Measurements from ENCODE around the gene ANKRD42.
A peak's percentile ranks its signal among the peaks of the same experiment; 100 is the strongest.
"Not testable (repeated sequence)": the region's sequence is repeated elsewhere in the genome, so short reads cannot be mapped to it uniquely, and the experiment has no call there.

Gene ANKRD42

DNA sequence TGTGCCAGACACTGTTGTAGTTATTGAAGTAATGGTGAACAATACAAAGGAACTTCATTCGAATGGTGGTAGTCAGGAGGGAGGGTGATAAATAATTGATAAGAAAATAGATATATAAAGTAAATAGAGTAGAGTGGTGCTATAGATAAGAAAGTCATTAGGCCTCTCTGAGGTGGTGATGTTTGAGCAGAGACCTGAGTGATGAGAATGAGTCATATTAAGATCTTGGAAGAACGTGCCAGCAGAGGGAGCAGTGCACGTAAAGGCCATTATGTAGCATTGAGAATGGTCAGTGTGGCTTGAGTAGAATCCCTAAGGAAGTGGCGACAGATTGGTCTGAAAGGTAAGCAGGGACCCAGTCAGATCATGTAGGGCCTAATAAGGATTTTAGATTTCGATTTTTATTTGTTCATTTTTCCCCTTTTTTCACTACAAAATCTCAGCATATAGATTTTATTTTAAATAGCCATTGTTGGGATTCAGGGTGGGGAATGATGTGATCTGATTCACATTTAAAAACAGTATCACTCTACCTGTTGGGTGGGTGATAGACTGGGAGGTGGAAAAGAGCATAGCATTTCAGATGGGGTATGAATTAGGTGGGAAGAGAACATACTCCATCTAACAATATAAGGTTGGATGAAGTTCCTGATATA lies 47.9 kb downstream of the ANKRD42 start:
- peak; percentile 42 for DNase-seq (ENCODE audit: low read depth)

DNA sequence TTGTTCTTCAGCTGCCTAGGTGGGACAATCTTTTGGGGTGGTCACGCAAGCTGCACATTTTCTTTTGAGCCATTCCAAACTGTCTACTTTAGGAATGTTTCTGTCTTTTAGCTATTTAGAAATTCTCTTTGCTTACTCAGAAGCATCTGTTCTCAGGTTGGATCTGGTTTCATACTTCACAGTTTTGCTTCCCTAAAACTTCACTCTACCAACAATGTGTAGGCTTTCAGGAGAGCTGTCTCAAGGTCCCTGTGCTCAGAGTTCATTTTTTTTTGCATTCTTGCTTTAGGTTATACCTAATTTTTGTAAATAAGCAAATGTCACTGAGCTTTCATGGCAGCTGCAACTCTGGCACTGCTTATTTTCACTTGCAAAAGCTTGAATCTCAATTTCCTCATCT lies 55.9 kb downstream of the ANKRD42 start:
- no peak for DNase-seq (ENCODE audit: low read depth)

DNA sequence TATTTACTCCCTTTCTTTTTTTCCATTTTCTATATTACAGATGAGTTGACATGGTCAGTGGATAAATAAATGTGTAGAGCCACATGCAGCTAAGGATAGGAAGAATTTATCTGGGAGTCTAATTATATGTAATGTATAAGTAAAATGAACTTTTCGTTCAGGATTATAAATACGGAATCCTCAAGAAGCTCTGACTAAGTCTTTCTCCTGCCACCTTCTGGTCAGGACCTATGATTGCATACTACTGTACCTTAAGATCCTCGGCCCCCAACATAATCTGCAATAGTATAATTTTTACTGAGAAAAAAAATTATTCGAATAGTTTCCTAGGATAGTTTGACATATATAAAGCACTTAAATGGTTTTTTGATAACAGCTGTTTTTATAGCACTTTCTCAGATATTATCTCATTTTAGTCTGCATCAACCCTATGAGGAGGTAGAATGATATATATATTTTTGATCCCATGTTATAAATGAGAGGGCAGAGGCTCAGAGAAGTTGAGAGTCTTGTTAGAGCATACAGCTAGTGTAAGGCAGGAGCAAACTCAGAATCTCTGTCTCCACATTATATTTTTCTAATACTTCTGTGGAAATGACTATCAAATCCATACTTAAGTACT lies 56.6 kb downstream of the ANKRD42 start:
- peak; percentile 3 for DNase-seq (ENCODE audit: low read depth)

DNA sequence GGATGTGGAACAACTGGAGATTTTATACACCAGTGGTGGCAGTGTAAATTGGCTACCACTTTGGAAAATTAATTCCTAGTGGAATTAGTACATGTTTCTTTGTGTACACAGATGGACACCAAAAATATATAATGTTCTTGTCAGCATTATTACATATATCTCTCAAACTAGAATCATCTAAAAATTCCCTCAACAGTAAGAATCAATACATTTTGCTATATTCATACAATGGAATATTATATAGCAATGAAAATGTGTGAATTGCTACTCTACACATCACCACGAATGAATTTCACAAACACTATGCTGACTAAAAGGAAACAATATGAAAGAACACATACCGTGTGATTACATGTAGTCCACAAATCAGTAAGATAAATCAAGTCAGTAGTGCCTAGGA lies 58.8 kb downstream of the ANKRD42 start:
- DNase-seq (ENCODE audit: low read depth): no peak

DNA sequence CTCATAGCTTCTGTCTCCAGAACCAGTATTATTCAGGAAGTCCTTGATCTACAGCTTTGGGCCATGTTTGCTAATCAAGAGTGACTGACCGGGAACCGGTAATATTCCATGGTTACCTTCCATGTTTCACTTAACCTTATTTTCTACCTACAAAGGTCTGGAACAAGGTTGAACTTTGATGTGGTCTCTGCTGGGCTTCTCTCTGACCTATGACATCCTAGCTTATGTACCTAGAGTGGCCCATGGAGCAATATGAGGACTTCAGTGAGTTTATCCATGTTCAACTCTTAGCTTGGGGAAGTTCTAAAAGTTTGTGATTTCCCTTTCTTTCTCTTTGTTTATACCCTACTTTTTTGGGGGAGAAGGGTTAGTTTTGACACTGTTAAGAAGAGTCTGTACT lies 59.4 kb downstream of the ANKRD42 start:
- no peak for DNase-seq (ENCODE audit: low read depth)

DNA sequence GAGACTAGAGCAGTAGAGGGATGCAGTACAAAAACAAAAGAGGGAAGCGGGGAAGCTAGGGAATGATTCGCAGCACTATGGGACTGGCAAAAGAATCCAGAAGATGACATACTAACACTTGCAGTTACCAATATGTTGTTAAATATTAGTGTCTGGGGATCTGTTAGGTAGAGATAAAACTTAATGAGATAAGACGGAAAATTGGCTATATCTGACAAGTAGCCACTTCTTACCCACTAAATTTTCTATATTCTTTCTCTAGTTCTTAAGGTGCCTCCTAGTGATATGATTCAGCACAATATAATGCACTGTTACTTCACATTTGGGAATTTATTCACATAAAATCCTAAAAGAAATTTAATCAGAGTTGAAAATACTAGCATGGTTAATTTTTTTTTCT lies 61.9 kb downstream of the ANKRD42 start:
- no peak for DNase-seq (ENCODE audit: low read depth)

DNA sequence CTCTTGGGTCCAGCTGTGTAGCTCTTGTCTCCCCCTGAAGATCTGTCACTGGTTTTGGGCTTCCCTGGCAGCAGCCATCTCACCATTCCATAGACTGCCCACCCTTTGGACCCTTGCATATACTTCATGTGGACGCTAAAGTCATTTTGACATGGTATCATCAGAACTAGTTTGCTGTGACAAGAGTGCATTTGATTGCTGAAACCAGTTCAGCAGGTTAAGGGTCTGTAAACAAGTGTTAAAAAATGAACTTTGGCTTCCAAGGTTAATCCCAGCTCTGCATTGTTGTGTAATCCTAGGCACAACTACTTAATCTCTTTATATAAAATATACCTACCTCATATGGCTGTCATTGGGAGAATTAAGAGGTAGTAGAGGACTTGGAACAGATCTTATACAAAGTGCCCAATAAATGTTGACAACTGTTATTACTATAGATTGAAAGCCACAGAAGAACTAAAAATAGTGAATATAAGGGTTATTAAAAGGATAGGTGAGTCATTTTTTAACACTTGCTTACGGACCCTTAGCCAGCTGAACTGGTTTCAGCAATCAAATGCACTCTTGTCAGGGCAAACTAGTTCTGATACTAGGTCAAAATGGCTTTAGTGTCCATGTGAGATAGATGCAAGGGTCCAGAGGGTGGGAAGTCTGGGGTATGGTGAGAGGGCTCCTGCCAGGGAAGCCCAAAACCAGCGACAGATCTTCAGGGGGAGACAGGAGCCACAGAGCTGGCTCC lies 63.3 kb downstream of the ANKRD42 start:
- no peak for DNase-seq (ENCODE audit: low read depth)

DNA sequence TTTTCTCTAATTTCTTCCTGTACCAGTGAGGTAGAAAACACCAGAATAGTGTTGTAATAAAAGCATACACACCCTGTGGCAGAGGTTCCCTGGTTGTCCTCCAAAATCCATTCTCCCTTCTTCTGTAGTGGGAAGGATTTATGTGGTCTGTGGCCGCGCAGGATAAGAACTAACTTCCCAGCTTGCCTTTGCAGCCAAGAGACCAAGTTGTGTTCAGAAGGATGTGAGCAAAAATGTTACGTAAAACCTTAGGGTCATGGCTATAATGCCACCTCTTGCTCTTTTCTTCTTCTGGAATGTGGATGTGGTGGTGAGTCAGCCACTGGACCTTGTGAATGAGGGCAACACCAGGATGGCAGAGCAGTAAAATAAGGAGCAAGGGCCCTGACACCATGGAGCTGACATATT lies 64.3 kb downstream of the ANKRD42 start:
- peak; percentile 58 for DNase-seq (ENCODE audit: low read depth)

DNA sequence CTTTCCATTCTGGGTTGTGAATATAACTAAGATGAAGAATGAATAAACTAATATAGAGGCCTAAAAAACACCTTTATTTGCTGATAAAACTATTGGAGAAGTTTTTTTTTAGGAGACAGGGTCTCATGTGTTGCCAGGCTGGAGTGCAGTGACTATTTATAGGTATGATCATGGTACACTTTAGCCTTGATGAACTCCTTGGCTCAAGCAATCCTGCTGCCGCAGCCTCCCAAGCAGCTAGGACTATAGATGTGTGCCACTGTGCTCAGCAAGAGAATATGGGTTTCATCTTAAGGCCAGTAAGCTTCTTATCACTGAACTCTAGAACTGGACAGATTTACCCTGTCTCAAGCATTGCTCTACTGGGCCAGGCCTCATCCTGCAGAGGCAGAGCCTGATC lies 66.0 kb downstream of the ANKRD42 start:
- no peak for DNase-seq (ENCODE audit: low read depth)

DNA sequence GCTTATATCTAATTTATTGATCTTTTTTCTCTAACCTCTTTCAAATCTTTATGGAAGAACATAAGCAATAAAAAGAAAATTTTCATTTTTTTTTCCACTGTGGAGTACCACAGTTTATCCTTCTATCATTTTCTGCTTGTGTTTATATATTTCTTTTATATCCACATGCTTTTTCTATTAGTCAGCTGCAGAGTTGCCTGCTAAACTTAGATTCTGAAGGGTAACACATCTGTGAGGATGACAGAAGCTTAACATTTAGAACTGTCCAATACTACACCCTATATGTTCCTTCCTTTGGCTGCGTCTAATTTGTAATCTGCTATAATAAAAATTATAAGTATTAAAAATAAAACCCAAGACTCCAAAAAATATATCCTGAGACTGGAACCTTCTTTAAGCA lies 71.8 kb downstream of the ANKRD42 start:
- no peak for DNase-seq (ENCODE audit: low read depth)

DNA sequence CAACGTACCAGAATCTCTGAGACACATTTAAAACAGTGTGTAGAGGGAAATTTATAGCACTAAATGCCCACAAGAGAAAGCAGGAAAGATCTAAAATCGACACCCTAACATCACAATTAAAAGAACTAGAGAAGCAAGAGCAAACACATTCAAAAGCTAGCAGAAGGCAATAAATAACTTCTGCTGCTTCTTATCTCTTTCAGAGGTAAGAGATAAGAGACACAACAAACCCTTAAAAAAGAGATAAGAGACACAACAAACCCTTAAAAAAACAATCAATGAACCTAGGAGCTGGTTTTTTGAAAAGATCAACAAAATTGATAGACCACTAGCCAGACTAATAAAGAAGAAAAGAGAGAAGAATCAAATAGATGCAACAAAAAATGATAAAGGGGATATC lies 75.6 kb downstream of the ANKRD42 start:
- DNase-seq (ENCODE audit: low read depth): not testable (repeated sequence)

DNA sequence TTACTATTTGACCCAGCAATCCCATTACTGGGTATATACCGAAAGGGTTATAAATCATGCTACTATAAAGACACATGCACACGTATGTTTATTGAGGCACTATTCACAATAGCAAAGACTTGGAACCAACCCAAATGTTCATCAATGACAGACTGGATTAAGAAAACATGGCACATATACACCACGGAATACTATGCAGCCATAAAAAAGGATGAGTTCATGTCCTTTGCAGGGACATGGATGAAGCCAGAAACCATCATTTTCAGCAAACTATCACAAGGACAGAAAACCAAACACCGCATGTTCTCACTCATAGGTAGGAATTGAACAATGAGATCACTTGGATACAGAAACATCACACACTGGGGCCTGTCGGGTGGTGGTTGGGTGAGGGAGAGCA lies 78.2 kb downstream of the ANKRD42 start:
- DNase-seq (ENCODE audit: low read depth): not testable (repeated sequence)

DNA sequence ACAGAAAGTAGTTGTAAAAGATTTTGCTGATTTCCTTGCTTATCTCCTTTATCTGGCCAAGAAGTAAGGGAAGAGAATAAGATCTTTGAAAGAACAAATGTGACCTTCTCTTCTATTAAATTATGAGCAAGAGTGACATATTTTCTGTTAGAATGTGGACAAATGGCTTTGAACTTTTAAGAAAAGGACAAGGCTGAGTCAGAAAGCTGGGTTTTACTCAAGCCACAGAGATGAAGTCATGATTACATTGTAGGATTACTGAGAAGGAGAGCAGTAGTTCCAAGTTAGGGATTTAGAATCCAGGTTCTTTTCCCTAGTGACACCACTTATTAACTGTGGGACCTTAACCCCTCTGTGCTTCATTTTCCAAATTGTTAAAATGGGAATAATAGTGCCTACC lies 79.1 kb downstream of the ANKRD42 start:
- DNase-seq (ENCODE audit: low read depth): peak; percentile 48

DNA sequence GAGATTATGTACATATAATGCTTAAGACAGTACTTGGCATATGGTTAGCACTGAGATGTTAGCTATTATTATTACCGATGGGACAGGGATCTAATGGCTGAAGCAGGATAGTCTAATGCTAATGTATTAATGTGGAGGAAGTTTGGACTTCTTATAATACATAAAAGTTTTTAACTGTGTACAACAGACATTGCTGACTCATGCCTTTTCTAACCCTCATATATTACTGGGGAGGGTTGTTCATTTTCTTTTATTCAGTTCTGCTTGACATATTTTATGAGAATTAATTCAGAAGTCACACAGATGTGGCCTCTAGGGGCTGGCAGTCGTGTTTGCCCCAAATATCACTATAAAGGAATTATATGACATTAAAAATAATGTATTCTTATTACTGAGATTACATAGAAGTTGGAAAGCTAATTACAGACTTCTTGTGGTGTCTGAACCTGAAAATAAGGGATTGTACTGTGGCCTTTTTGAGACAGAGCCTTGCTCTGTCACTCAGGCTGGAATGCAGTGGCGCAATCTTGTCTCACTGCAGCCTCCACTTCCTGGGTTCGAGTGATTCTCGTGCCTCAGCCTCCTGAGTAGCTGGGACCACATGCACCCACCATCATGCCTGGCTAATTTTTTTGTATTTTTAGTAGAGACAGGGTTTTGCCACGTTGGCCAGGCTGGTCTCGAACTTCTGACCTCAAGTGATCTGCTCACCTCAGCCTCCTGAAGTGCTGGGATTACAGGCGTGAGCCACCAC lies 82.6 kb downstream of the ANKRD42 start:
- DNase-seq (ENCODE audit: low read depth): no peak

DNA sequence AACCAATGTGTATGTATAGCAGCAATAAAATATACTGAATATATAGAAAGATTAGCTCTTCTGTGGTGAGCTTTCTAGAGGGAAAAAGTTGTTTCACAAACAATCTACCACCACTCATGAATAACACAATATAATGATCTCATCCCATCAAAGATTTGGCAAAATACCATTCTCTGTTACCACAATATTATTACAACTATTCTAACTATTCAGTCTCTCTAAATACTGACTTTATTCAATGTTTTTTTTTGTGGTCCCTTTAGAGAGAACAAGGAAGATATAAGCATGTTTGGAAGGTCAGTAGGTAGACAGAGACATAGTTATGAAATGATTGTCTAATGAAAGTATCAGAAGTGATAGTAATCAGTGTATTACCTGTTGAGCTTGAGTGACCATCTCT lies 84.8 kb downstream of the ANKRD42 start:
- no peak for DNase-seq (ENCODE audit: low read depth)

DNA sequence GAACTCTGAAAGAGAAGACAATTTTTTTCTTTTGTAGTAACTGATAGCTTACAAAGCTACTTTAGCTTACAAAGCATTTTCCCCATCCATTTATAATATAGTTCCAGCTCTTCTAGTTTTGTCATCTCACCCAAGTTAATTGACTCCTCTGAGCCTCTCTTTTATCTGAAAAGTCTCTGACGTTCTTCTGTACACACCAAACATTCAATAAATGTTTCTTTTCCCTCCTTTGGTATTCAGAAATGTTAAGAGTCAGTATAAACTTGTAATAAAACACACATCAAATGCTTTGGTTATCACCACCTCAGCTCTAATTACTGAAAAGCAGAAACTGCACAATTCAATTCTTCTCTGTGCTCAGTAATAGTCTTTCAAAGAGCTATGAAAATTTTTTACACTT lies 86.7 kb downstream of the ANKRD42 start:
- no peak for DNase-seq (ENCODE audit: low read depth)

DNA sequence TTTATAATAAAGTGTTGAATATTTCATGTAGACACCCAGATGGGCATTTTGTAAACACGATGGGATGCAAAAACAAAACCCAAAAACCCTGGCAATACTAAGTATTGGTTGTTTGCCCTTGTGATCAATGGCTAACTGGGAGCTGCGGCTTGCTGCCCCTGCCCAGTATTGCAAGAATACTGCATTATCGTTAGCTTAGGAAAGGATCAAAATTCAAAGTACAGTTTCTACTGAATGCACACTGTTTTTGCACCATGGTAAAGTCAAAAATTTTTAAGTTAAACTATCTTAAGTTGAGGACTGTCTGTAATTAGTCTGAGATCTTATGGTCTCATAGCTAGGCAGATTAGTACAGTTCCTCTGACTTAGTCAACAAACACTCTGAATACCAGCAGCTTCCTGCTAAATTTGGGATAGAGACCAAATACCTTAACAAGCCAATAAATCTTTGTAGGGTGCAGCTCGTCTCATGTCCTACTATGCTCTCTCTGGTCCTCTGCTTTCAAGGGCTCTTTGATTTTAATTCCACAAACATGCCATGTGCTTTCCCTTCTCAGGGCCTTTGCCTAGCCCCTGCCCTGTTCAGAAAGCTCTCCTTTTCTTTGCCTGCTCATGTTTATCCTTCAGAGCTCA lies 88.7 kb downstream of the ANKRD42 start:
- no peak for DNase-seq (ENCODE audit: low read depth)

DNA sequence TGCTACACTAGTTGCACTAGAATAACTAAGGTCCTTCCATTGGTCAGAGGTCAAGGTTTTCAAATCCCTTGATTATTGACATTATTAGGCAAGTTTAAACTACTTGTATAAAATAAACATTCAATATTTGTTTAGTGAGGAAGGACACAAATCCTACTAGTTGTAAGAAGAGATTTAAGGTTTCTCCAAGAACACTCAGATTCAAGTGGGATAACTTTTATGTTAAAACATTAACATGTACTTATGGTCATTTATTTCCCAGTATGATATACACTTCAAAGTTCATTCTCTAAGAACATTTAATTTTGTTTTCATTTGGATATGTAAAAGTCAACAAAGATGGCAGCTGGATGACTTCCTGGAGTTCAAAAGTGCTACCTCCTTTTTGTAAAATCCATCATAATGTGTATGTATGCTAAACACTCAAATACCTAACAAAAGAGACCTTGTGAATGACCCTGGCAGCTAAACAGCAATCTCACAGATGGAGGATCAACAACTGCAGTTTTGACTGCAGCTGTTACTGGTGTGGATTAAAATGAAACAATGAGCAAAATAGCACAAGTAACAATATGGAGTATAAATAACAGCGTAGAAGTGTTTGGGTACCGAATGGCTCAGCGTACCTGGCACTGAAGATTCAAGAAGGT lies 91.1 kb downstream of the ANKRD42 start:
- DNase-seq (ENCODE audit: low read depth): no peak

DNA sequence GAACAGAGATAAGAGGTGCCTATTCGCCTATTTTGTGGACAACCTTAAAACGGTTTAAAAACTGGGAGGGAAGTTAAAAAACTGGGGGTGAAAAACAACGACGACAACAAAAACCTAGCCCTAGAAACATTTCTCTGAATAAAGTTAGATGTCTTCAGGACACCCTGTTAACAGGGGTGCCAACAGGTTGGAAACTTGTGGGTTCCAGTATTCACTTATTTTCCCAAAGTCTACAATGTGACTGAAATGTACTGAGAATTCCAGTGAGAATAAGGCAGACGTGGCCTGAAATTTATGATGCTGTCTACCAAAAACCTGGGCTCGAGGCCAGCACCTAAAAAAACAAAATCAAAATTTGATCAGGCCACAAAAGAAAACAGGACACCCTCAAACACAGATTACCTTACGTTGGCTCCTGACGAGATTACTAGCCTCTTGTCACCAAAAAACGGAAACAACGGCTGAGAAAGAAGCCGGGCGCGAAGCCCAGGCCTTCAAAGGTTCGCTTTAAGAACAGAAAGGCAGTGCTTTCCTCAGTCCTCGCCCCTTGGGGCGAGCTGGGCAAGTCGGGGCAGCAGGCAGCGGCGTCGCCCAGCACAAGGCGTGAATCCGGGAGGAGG lies 91.7 kb downstream of the ANKRD42 start:
- no peak for DNase-seq (ENCODE audit: low read depth)

DNA sequence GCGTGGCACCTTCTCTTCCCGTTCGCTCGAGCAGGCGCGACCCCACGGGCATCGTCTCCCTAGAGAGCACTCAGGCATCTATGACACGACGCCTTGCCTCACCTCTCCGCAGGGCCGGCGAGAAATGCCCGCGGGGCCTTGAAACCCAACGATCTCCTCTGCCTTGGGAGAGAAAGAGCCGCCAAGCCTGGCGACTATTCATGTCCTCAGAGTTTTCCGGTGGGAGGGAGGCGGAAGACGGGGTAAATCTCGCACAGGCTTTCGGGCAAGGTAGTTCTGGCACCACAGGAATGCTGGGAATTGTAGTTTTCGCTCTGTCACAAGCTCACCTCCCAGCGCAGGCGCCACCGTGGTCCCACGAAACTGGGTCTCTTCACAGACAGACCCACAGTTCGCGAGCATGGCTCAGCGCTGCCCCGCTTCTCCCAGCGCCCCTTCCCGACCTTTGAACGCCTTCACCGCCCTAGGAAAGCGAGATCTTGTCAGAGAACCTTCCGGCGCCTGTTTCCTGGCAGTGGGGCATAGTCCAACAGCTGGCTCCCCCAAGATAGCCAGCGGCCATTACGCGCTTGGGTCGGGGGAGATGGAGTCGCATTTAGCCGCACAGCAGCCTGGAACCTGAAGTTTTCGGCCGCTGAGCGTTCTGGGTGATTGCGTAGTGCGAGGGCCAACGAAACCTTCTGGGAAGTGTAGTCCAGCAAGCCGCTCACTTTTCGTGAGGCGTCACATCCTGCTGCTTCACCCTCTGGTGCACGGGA lies 92.4 kb downstream of the ANKRD42 start, which contains the start of gene CCDC90B:
Gene CCDC90B (minus strand): TSS at position 597 of the 758 bp plus-strand sequence. CDS start 395 bp downstream, at position 202.
- DNase-seq (ENCODE audit: low read depth): peak; percentile 95
